ENCODE data around the gene ANAPC5.

ANAPC5 gene

DNA sequence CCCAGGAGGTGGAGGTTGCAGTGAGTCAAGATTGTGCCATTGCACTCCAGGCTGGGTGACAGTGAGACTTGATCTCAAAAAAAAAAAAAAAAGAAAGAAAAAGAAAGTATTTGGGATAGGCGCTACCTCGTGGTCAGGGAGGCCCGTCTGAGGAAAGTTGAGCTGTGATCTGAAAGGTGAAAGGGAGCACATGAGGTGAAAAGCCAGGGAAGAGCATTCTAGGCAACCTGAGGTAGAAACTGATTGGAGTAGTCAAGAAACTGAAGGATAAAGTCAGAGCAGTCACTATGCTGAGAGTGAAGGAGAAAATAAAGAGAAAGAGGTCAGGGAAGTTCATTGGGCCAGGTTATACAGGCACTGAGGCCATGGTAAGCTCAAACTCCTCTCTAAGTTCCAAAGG, 7.7 kb downstream of the ANAPC5 start:
- TF ChIP-seq ZFX (IDR thresholded peaks at IDR 0.05; ENCODE audit: borderline replicate concordance) = no peak
- TF ChIP-seq, protein P1, sequence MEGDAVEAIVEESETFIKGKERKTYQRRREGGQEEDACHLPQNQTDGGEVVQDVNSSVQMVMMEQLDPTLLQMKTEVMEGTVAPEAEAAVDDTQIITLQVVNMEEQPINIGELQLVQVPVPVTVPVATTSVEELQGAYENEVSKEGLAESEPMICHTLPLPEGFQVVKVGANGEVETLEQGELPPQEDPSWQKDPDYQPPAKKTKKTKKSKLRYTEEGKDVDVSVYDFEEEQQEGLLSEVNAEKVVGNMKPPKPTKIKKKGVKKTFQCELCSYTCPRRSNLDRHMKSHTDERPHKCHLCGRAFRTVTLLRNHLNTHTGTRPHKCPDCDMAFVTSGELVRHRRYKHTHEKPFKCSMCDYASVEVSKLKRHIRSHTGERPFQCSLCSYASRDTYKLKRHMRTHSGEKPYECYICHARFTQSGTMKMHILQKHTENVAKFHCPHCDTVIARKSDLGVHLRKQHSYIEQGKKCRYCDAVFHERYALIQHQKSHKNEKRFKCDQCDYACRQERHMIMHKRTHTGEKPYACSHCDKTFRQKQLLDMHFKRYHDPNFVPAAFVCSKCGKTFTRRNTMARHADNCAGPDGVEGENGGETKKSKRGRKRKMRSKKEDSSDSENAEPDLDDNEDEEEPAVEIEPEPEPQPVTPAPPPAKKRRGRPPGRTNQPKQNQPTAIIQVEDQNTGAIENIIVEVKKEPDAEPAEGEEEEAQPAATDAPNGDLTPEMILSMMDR (IDR thresholded peaks at IDR 0.05) = no peak
- no peak overlapping the region for H3K27ac ChIP-seq

DNA sequence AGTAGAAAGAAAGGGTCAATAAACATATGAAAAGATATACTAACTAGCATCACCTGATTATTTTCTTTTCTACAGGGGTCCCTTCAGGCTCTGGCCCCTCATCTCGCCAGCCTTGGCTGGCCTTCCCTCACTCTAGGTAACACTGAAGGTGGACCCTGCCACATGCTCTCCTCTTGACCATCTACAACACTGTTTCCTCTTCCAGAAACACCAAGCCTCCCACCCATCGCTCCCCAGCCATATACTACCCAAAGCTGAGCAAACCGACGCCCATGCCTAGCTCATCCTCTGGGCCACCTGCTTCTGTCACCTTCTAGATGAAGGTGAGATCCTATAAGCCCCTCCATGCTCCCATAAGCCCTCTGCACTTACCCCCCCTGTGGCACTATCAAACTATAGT, 14.8 kb downstream of the ANAPC5 start:
- TF ChIP-seq, protein P1 (IDR thresholded peaks at IDR 0.05) = no peak
- no peak for TF ChIP-seq ZFX (IDR thresholded peaks at IDR 0.05; ENCODE audit: borderline replicate concordance)
- peak overlapping the region; percentile 47 for H3K27ac ChIP-seq

DNA sequence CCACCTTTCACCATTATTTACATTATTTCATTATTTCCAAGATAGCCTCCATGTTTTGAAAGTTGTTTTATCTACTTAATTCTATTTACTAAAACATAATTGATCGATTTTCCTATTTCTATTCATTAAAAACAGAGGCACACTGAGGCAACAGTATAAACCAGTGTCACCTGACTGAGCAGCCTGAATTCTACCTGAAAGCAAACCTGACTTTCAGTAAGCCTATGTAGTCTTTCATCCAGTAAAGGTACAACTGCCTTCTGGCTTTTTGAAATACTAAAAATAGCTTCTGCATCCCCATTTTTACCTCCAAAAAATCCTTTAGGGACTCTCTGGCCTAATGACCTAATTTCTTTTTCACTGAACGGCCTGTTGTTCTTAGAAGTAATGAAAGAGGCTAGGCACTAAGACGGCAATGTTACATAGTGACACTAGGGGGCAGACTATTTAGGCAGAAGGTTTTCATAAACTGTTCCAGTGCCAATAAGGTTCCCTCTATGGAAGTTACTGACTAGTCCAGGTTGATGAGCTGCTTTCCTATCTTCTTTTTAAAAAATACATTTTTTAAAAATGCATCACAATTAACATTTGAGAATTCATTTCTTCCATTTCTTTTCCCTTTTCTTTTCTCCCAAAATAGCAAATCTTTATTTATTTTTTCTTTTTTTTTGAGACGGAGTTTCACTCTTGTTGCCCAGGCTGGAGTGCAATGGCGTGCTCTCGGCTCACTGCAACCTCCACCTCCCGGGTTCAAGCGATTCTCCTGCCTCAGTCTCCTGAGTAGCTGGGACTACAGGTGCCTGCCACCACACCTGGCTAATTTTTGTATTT, 17.5 kb downstream of the ANAPC5 start:
- H3K27ac ChIP-seq = peak overlapping the region; percentile 8; the same call in 1 of the 2 replicates
- TF ChIP-seq, protein P1 (IDR thresholded peaks at IDR 0.05) = peak; percentile 99
- TF ChIP-seq ZFX (IDR thresholded peaks at IDR 0.05; ENCODE audit: borderline replicate concordance) = no peak

DNA sequence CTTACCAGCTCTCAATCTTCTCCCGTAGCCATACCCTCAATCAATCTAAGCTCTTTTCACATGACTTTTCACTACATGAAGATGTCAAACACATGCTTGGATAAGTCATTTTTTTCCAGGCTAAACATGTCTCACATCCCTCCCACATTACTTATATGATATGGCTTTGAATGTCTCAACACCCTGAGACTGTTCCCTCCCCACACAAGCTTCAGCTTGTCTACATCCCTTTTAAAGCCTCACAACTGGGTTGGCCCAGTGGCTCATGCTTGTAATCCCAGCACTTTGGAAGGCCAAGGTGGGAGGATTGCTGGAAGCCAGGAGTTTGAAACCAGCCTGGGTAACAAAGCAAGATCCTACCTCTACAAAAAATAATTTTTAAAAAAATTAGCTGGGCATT, 18.5 kb downstream of the ANAPC5 start:
- H3K27ac ChIP-seq = no peak overlapping the region
- TF ChIP-seq, protein P1 (IDR thresholded peaks at IDR 0.05) = no peak
- TF ChIP-seq ZFX (IDR thresholded peaks at IDR 0.05; ENCODE audit: borderline replicate concordance) = no peak

DNA sequence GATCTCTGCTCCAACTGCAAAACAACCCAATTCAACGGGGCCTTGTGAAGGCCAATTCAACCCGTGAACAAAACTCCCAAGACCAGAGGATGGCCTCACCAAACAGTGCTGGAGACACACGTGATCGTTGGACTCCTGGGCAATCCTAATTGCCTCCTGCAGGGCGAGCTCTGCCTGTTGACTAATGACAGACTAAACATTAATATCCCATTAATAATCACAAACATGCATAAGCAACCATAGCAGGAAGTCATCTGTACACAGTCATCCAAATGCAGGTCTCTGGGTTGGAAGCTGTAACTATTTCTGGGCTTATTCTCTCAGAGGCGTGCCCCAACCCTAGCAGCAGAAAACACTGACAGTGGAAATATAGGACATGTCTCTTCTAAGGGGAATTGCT, 21.0 kb downstream of the ANAPC5 start:
- TF ChIP-seq, protein P1 (IDR thresholded peaks at IDR 0.05) = no peak
- no peak for TF ChIP-seq ZFX (IDR thresholded peaks at IDR 0.05; ENCODE audit: borderline replicate concordance)
- H3K27ac ChIP-seq = peak overlapping the region; percentile 20; the same call in 1 of the 2 replicates

DNA sequence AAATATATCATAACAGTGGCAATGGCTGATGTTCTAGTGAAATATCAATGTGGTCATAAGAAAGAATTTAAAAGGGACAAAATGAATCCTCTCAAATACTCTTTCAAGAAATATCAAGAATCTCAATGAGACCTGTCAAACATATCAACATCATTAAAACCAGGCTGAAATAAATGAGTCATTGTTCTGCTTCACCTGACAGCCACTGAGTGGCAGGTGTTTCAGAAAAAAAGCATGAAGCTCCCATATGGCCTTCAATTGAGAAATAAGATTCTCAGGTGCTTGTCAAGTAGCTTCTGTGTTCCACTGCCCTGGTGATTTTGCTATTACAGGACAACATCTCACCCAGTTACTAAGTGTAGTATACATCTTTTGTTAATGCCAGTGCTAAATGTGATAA, 21.5 kb downstream of the ANAPC5 start:
- TF ChIP-seq, protein P1 (IDR thresholded peaks at IDR 0.05) = no peak
- 0 out of 2 replicates have a peak overlapping the region, but pooled peaks have one; percentile 20 for H3K27ac ChIP-seq

DNA sequence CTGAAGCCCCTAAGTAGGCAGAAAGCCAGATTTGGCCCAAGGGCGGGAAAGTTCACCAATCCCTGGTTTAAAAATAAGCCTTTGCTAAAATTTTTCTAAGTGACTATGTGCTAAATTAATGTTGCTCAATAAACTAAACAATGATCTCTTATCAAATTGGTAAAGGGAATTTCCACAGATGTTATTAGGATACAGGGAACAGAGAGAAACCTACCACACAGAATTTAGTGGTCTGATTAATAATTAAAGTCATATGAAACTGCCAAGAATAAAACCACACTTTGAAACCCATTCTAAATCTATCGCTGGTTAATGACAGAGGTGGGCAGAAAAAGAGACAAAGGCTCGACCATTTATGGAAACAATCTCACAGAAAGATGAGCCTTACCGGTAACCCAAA, 22.0 kb downstream of the ANAPC5 start:
- TF ChIP-seq, protein P1 (IDR thresholded peaks at IDR 0.05) = no peak
- TF ChIP-seq ZFX (IDR thresholded peaks at IDR 0.05; ENCODE audit: borderline replicate concordance) = no peak
- H3K27ac ChIP-seq = no peak overlapping the region
